HCT116 (cell line): ENCODE measurements around the gene TM4SF20.

Experiments used
- CBX3 ChIP-seq: IDR thresholded peaks from 2 replicates; pipeline ENCODE4 v1.6.1; 2012; ENCODE audit warnings: low read depth
- CTCF ChIP-seq, 3 experiments: fragments of 200-600 bp in 1 of 3; sonication (generic) in 1 of 3; IDR thresholded peaks in 2 of 3; conservative IDR thresholded peaks in 1 of 3; 2 replicates each; pipeline ENCODE4 v1.5.1; 2012 to 2017; ENCODE audit warnings: low read depth in 2 of 3, low read length in 2 of 3, antibody characterized with exemption in 1 of 3, borderline replicate concordance in 1 of 3, control low read depth in 1 of 3, mild to moderate bottlenecking in 1 of 3, mixed read lengths in 1 of 3, mixed run types in 1 of 3, moderate library complexity in 1 of 3; ENCODE audit not compliant: insufficient read depth in 1 of 3
- EGR1 ChIP-seq: IDR thresholded peaks from 2 replicates; pipeline ENCODE4 v1.6.1; 2012; ENCODE audit warnings: low read depth
- ELF1 ChIP-seq: IDR thresholded peaks from 2 replicates; pipeline ENCODE4 v1.6.1; 2012; ENCODE audit warnings: low read depth, borderline replicate concordance
- EZH2 ChIP-seq: fragments of 200-600 bp; sonication (generic); IDR thresholded peaks from 2 replicates; pipeline ENCODE4 v1.6.1; 2017; ENCODE audit warnings: antibody characterized with exemption, mixed run types
- EZH2phosphoT487 ChIP-seq: fragments of 200-600 bp; IDR thresholded peaks from 2 replicates; pipeline ENCODE4 v1.6.1; 2018; ENCODE audit warnings: antibody characterized with exemption, borderline replicate concordance
- POLR2A ChIP-seq: IDR thresholded peaks from 2 replicates; pipeline ENCODE4 v1.7.0; 2011; ENCODE audit warnings: borderline replicate concordance; ENCODE audit not compliant: insufficient read depth, insufficient read length; ENCODE audit errors: extremely low read depth
- POLR2AphosphoS5 ChIP-seq: IDR thresholded peaks from 2 replicates; pipeline ENCODE4 v1.6.1; 2011; ENCODE audit warnings: mild to moderate bottlenecking, low read depth, low read length, moderate library complexity
- RAD21 ChIP-seq: IDR thresholded peaks from 2 replicates; pipeline ENCODE4 v1.6.1; 2012; ENCODE audit warnings: low read depth, mild to moderate bottlenecking
- SP1 ChIP-seq: IDR thresholded peaks from 2 replicates; pipeline ENCODE4 v1.6.1; 2012; ENCODE audit warnings: low read depth
- TCF7L2 ChIP-seq: IDR thresholded peaks from 2 replicates; pipeline ENCODE4 v1.7.0; 2011; ENCODE audit warnings: borderline replicate concordance, inconsistent platforms; ENCODE audit not compliant: insufficient read depth, insufficient read length; ENCODE audit errors: extremely low read depth
- ZNF274 ChIP-seq: fragments of 200-500 bp; sonication (Bioruptor generic); IDR thresholded peaks from 2 replicates; pipeline ENCODE4 v1.6.1; 2014; ENCODE audit warnings: mild to moderate bottlenecking, low read depth, low read length, inconsistent platforms
- TF ChIP-seq, protein P1 (sequence below): IDR thresholded peaks from 2 replicates; pipeline ENCODE4 v1.6.1; 2011; ENCODE audit warnings: mild to moderate bottlenecking, low read length, moderate library complexity; ENCODE audit not compliant: insufficient replicate concordance; ENCODE audit errors: extremely low read depth
- TF ChIP-seq, protein P2 (sequence below): IDR thresholded peaks from 2 replicates; pipeline ENCODE4 v1.6.1; 2012; ENCODE audit warnings: low read depth

DNA sequence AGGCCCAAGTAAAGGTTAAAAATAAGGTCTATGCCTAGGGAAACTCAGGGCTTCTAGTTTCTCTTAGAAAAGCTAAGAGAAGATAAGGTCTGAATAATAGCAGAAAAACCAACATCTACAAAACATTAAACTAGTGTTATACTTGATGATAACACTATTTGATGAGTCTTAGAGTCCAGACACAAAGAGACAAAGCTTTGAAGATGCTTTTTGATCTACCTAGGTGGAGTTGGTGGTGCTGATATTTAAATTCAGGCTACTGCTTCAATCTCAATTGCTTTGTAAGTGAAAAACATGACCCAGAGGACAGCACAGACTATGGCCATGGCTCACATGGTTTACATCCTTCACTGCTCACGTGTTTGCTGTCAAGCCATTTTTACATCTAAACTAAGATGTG is 65.8 kb downstream of the TM4SF20 start:
- TF ChIP-seq, protein P1, sequence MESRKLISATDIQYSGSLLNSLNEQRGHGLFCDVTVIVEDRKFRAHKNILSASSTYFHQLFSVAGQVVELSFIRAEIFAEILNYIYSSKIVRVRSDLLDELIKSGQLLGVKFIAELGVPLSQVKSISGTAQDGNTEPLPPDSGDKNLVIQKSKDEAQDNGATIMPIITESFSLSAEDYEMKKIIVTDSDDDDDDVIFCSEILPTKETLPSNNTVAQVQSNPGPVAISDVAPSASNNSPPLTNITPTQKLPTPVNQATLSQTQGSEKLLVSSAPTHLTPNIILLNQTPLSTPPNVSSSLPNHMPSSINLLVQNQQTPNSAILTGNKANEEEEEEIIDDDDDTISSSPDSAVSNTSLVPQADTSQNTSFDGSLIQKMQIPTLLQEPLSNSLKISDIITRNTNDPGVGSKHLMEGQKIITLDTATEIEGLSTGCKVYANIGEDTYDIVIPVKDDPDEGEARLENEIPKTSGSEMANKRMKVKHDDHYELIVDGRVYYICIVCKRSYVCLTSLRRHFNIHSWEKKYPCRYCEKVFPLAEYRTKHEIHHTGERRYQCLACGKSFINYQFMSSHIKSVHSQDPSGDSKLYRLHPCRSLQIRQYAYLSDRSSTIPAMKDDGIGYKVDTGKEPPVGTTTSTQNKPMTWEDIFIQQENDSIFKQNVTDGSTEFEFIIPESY = no peak
- TF ChIP-seq ELF1 (no peak), POLR2A (no peak), POLR2AphosphoS5 (no peak), EGR1 (no peak), EZH2 (no peak), CTCF (IDR thresholded peaks at IDR 0.05 in 2 of 3, conservative IDR thresholded peaks at IDR 0.05 in 1 of 3; ENCODE audit: borderline replicate concordance in 1 of 3, insufficient read depth in 1 of 3, low read depth in 2 of 3, low read length in 2 of 3) (no peak), TCF7L2 (no peak), SP1 (no peak), RAD21 (no peak), EZH2phosphoT487 (no peak), ZNF274 (no peak), CBX3 (no peak)
- TF ChIP-seq, protein P2, sequence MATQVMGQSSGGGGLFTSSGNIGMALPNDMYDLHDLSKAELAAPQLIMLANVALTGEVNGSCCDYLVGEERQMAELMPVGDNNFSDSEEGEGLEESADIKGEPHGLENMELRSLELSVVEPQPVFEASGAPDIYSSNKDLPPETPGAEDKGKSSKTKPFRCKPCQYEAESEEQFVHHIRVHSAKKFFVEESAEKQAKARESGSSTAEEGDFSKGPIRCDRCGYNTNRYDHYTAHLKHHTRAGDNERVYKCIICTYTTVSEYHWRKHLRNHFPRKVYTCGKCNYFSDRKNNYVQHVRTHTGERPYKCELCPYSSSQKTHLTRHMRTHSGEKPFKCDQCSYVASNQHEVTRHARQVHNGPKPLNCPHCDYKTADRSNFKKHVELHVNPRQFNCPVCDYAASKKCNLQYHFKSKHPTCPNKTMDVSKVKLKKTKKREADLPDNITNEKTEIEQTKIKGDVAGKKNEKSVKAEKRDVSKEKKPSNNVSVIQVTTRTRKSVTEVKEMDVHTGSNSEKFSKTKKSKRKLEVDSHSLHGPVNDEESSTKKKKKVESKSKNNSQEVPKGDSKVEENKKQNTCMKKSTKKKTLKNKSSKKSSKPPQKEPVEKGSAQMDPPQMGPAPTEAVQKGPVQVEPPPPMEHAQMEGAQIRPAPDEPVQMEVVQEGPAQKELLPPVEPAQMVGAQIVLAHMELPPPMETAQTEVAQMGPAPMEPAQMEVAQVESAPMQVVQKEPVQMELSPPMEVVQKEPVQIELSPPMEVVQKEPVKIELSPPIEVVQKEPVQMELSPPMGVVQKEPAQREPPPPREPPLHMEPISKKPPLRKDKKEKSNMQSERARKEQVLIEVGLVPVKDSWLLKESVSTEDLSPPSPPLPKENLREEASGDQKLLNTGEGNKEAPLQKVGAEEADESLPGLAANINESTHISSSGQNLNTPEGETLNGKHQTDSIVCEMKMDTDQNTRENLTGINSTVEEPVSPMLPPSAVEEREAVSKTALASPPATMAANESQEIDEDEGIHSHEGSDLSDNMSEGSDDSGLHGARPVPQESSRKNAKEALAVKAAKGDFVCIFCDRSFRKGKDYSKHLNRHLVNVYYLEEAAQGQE = no peak
